GM10266 (cell line): ENCODE results near the gene APOA1.

Experiments used
- DNase-seq: peaks from one replicate; pipeline ENCODE4 v3.0.0; 2012; ENCODE audit errors: extremely low spot score
- TF ChIP-seq, protein P1 (sequence below): IDR thresholded peaks from 2 replicates; pipeline ENCODE4 v1.5.1; 2012; ENCODE audit warnings: mild to moderate bottlenecking, low read depth; ENCODE audit not compliant: control insufficient read depth, insufficient read depth; ENCODE audit errors: missing control alignments

The APOA1 gene

DNA sequence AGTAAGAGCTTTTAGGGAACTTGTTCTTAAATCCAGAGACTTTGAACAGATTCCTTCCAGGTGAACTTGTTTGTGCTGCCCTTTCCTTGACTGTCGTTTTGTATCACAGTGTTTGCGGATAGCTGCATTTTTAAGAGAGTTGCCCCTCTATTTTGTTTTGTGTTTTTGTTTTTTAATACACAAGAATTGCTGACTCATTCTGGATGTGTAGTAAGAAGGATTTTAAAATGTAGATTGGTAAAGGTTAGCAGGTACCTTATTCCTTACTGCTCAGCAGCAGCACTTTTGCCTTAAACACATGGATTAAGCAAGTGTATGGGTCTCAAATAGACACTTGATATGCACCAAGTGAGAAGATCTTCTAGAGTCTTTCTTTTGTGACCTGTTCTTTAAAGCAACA, 36.8 kb downstream of the APOA1 start:
- no peak for DNase-seq
- TF ChIP-seq, protein P1, sequence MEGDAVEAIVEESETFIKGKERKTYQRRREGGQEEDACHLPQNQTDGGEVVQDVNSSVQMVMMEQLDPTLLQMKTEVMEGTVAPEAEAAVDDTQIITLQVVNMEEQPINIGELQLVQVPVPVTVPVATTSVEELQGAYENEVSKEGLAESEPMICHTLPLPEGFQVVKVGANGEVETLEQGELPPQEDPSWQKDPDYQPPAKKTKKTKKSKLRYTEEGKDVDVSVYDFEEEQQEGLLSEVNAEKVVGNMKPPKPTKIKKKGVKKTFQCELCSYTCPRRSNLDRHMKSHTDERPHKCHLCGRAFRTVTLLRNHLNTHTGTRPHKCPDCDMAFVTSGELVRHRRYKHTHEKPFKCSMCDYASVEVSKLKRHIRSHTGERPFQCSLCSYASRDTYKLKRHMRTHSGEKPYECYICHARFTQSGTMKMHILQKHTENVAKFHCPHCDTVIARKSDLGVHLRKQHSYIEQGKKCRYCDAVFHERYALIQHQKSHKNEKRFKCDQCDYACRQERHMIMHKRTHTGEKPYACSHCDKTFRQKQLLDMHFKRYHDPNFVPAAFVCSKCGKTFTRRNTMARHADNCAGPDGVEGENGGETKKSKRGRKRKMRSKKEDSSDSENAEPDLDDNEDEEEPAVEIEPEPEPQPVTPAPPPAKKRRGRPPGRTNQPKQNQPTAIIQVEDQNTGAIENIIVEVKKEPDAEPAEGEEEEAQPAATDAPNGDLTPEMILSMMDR: no peak

DNA sequence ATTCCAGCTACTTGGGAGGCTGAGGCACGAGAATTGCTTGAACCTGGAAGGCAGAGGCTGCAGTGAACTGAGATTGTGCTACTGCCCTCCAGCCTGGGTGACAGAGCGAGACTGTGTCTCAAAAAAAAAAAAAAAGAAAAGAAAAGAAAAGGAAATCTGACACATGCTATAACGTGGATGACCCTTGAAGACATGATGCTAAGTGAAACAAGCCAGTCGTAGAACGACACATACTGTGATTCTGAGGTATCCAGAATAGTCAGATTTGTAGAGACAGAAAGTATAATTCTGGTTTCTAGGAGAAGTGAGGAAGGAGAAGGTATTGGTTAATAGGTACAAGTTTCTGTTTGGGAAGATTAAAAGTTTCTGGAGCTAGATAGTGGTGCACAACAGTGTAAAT, 39.1 kb downstream of the APOA1 start:
- DNase-seq: no peak
- TF ChIP-seq, protein P1: no peak

DNA sequence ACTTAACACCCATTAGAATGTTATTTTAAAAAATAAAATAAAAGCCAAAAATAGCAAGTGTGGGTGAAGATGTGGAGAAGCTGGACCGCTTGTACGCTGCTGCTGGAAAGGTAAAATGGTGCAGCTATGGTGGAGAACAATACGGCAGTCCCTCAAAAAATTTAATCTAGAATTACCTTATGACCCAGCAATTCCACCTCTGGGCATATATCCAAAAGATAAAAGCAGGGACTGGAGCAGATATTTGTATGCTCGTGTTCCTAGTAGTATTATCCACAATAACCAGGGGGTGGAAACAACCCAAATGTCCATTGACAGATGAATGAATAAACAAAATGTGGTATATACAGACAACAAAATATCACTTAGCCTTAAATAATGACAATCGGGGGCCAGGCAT, 39.6 kb downstream of the APOA1 start:
- no peak for DNase-seq
- TF ChIP-seq, protein P1: no peak

DNA sequence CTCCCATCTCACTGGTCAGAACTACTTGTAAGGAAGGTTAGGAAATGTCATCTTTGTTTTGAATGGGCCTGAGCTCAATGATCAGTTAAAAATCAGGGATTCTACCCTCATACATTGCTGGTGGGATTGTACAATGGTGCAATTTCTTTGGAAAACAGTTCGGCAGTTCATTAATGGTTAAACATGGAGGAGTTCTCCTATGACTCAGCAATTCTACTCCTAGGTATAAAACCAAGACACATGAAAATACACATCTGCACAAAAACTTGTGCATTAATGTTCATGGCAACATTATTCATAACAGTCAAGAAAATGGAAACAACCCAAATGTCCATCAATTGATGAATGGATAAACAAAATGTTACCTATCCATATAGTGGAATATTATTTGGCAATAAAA, 40.9 kb downstream of the APOA1 start:
- DNase-seq: no peak
- TF ChIP-seq, protein P1: no peak

DNA sequence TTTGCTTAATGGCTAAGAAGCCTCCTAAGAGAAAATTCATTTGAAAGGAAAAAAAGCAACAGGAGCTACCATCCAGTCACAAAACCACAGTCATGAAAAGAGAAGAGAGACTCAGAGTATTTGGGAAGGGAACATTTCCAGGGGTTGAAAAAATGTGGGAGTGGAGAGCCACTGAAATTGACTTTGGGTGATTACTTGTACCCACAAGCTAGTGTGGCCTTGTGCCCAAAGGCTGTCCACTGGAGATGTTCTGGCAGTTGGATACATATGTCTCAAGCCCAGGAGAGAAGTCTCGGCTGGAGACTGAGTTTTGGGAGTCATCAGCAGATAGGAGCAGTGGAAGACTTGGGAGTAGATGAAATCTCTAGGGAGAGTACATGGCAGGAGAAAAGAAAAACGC, 42.6 kb downstream of the APOA1 start:
- DNase-seq: no peak
- TF ChIP-seq, protein P1: no peak

DNA sequence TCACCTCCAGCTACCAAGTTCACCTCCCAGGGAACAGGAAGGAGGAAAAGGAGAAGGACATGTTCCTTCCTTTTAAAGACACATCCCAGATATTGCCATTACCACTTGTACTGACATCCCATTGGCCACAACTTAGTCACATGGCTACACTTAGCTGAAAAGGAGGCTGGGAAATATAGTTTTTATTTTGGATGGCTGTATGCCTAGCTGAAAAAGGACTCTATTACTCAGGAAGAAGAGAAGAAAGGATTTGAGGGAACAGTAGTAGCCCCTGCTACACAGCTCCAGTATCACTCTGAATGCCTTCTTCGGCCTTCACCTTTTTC, 43.7 kb downstream of the APOA1 start:
- DNase-seq: no peak
- TF ChIP-seq, protein P1: no peak

DNA sequence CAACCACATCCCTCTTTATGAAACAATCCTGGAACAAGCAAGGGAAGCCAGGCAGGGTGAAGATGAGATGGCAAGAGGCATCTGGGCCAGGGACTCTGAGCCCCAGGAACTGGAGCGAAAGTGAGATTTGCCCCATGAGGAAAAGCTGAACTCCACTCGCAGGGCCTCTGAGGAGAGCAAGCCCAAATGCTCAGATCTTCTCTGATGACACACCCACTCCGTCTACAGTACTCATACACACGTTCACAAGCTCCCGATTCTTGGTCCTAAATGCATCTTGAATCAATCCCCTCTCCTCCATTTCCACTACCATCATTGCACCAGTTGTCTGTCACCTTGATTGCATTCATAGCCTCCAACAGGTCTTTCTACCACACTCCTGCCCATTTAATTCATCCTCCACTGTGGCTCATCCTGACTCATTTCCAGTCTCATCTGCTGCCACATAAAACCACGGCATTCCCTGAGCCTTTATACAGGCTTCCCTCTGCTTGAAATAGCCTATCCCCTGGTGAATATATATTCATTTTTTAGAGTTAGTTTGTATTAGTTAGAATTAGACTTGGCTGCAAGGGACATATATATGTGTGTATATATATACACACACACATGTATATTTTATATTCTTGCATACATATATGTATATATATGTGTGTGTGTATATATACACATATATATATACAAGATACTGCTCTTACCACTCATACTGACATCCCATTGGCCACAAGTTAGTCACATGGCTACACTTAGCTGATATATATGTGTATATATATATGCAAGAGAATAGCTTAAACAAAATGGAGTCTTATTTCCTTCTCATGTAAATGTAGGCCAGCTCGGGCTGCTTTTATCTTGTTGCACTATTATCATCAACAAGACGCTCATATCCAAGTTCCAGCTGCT, 44.3 kb downstream of the APOA1 start:
- TF ChIP-seq, protein P1: no peak
- no peak for DNase-seq
